Panc1 (cell line): ENCODE data around the gene PRKCZ. TPM values are rescaled to one million over a fixed set of nuclear protein-coding genes. Genes with fewer than 3 reads are reported as not detected.

ENCODE experiments used
- ATAC-seq: fragments of 200-7000 bp; cut with Tn5 transposase; 2 replicates; pipeline ENCODE4 v1.9.1; 2020; ENCODE audit warnings: mild to moderate bottlenecking, moderate library complexity
- BruUV-seq: library from RNA; stranded (reverse); fragments of 400-500 nt; replicated peaks from 2 replicates; lab custom pipeline; 2021; lab: Mats Ljungman, UMichigan
- CTCF ChIA-PET: fragments of 300-600 bp; sonication (Branson Sonifier 250); formaldehyde crosslinking; loops from one replicate; lab custom pipeline; 2022; ENCODE audit warnings: antibody characterized with exemption; lab: Charles Lee
- POLR2A ChIA-PET: fragments of 300-600 bp; sonication (Branson Sonifier 250); formaldehyde crosslinking; loops from one replicate; lab custom pipeline; 2022; ENCODE audit warnings: antibody characterized with exemption; lab: Charles Lee
- DNase-seq: peaks from one replicate; pipeline ENCODE4 v3.0.0-alpha.2; 2010; ENCODE audit warnings: low read depth, low spot score
- H3K27ac ChIP-seq: 2 replicates; pipeline ENCODE4 v1.5.1; 2011; ENCODE audit warnings: mild to moderate bottlenecking, low read length, inconsistent platforms
- H3K27me3 ChIP-seq: fragments of 200-500 bp; sonication (Bioruptor generic); 2 replicates; pipeline ENCODE4 v1.6.0; 2014; ENCODE audit warnings: low read length, inconsistent platforms; ENCODE audit not compliant: control insufficient read depth, insufficient read depth
- H3K36me3 ChIP-seq: fragments of 200-500 bp; sonication (Bioruptor generic); 2 replicates; pipeline ENCODE4 v1.5.1; 2014; ENCODE audit warnings: inconsistent platforms, mild to moderate bottlenecking, low read length, moderate library complexity; ENCODE audit not compliant: control insufficient read depth, insufficient read depth
- H3K4me1 ChIP-seq: 2 replicates; pipeline ENCODE4 v1.5.1; 2011; ENCODE audit warnings: inconsistent platforms, mild to moderate bottlenecking, low read length, moderate library complexity; ENCODE audit not compliant: control insufficient read depth, insufficient read depth
- H3K4me3 ChIP-seq, 2 experiments: 2 replicates each; pipeline ENCODE4 v1.5.1; 2011 to 2012; ENCODE audit warnings: low read depth in 2 of 2, low read length in 2 of 2, mild to moderate bottlenecking in 2 of 2, inconsistent platforms in 1 of 2, moderate library complexity in 1 of 2
- H3K9me3 ChIP-seq: fragments of 200-500 bp; sonication (Bioruptor generic); 2 replicates; pipeline ENCODE4 v1.5.1; 2014; ENCODE audit warnings: low read depth, mild to moderate bottlenecking, inconsistent platforms, low read length, moderate library complexity; ENCODE audit not compliant: control insufficient read depth, insufficient read depth
- POLR2AphosphoS5 ChIP-seq: IDR thresholded peaks from 2 replicates; pipeline ENCODE4 v1.6.1; 2012; ENCODE audit warnings: mild to moderate bottlenecking, low read depth, low read length, moderate library complexity
- SIN3A ChIP-seq: IDR thresholded peaks from 2 replicates; pipeline ENCODE4 v1.6.1; 2012; ENCODE audit warnings: low read depth, mild to moderate bottlenecking, low read length, moderate library complexity, borderline replicate concordance; ENCODE audit not compliant: insufficient read depth
- TCF7L2 ChIP-seq: IDR thresholded peaks from 2 replicates; pipeline ENCODE4 v1.6.1; 2011; ENCODE audit warnings: mild to moderate bottlenecking, low read depth, low read length, inconsistent platforms
- in situ Hi-C: cut with HindIII; loops from 2 replicates; pipeline ENCODE4 v1.10.0; 2016; ENCODE audit warnings: low sequenced_read_pairs, low pct_unique_long_range_greater_than_20kb
- intact Hi-C: fragments of 100-400 bp; cut with micrococcal nuclease; formaldehyde crosslinking; loops from one replicate; pipeline ENCODE4 v1.10.0; 2022; ENCODE audit not compliant: unreplicated experiment
- total RNA-seq: library from RNA; stranded (reverse); gene quantifications from one replicate; pipeline ENCODE4 v1.2.1, GENCODE V29; 2021; ENCODE audit not compliant: unreplicated experiment
- TF ChIP-seq, protein P1 (sequence below), 2 experiments: IDR thresholded peaks; 2 replicates each; pipeline ENCODE4 v1.6.1; 2011 to 2012; ENCODE audit warnings: low read depth in 2 of 2, control low read depth in 1 of 2, low read length in 1 of 2, mild to moderate bottlenecking in 1 of 2, moderate library complexity in 1 of 2; ENCODE audit not compliant: insufficient read depth in 1 of 2
- TF ChIP-seq, protein P2 (sequence below): fragments of 450-650 bp; IDR thresholded peaks from 2 replicates; pipeline ENCODE4 v1.5.1; 2017; ENCODE audit warnings: mild to moderate bottlenecking

The PRKCZ gene
- total RNA-seq, 1 experiment from 2014 or later: 26.7 TPM

DNA sequence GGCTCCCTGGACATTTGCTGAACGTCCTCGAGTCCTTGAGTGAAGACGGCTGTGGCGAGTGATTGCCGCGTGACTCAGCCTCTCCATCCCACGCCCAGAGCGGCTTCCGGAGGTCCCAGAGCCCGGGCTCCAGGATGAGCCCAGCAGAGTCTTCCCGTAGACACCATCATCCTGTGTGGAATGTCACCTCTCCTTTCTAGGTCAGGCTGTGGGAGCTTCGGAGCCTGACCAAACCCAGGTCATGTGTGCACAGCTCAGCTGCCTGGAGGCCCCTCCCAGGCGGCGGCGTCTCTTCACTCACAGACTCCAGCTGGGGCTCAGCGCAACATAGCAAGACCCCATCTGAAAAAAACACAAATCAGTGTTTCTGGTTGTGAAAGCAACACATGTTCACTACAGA is 38.2 kb downstream of the PRKCZ start:
- Histone ChIP-seq H3K27ac (no peak overlapping the region), H3K4me3 (no peak overlapping the region), H3K4me1 (no peaks in the 10 kb centered on the region), H3K9me3 (no peaks in the 10 kb centered on the region), H3K27me3 (no peaks in the 10 kb centered on the region), H3K36me3 (no peaks in the 10 kb centered on the region)
- in situ Hi-C loops: no loop called here
- TF ChIP-seq, protein P1, sequence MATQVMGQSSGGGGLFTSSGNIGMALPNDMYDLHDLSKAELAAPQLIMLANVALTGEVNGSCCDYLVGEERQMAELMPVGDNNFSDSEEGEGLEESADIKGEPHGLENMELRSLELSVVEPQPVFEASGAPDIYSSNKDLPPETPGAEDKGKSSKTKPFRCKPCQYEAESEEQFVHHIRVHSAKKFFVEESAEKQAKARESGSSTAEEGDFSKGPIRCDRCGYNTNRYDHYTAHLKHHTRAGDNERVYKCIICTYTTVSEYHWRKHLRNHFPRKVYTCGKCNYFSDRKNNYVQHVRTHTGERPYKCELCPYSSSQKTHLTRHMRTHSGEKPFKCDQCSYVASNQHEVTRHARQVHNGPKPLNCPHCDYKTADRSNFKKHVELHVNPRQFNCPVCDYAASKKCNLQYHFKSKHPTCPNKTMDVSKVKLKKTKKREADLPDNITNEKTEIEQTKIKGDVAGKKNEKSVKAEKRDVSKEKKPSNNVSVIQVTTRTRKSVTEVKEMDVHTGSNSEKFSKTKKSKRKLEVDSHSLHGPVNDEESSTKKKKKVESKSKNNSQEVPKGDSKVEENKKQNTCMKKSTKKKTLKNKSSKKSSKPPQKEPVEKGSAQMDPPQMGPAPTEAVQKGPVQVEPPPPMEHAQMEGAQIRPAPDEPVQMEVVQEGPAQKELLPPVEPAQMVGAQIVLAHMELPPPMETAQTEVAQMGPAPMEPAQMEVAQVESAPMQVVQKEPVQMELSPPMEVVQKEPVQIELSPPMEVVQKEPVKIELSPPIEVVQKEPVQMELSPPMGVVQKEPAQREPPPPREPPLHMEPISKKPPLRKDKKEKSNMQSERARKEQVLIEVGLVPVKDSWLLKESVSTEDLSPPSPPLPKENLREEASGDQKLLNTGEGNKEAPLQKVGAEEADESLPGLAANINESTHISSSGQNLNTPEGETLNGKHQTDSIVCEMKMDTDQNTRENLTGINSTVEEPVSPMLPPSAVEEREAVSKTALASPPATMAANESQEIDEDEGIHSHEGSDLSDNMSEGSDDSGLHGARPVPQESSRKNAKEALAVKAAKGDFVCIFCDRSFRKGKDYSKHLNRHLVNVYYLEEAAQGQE (IDR thresholded peaks at IDR 0.05; ENCODE audit: insufficient read depth in 1 of 2, low read depth in 2 of 2, low read length in 1 of 2): no peak
- TF ChIP-seq TCF7L2 (no peak), POLR2AphosphoS5 (no peak), SIN3A (no peak)
- TF ChIP-seq, protein P2, sequence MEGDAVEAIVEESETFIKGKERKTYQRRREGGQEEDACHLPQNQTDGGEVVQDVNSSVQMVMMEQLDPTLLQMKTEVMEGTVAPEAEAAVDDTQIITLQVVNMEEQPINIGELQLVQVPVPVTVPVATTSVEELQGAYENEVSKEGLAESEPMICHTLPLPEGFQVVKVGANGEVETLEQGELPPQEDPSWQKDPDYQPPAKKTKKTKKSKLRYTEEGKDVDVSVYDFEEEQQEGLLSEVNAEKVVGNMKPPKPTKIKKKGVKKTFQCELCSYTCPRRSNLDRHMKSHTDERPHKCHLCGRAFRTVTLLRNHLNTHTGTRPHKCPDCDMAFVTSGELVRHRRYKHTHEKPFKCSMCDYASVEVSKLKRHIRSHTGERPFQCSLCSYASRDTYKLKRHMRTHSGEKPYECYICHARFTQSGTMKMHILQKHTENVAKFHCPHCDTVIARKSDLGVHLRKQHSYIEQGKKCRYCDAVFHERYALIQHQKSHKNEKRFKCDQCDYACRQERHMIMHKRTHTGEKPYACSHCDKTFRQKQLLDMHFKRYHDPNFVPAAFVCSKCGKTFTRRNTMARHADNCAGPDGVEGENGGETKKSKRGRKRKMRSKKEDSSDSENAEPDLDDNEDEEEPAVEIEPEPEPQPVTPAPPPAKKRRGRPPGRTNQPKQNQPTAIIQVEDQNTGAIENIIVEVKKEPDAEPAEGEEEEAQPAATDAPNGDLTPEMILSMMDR: no peak
- no peak for ATAC-seq
- no TSS peak for BruUV-seq
- DNase-seq: no peak
- ChIA-PET POLR2A (no interaction called here), CTCF (interaction anchor here (0.6 kb wide), 1 partner anchor 31 kb away, joined by 5 read pairs; no protein-coding TSS in a partner anchor)
- intact Hi-C loops: no loop called here

DNA sequence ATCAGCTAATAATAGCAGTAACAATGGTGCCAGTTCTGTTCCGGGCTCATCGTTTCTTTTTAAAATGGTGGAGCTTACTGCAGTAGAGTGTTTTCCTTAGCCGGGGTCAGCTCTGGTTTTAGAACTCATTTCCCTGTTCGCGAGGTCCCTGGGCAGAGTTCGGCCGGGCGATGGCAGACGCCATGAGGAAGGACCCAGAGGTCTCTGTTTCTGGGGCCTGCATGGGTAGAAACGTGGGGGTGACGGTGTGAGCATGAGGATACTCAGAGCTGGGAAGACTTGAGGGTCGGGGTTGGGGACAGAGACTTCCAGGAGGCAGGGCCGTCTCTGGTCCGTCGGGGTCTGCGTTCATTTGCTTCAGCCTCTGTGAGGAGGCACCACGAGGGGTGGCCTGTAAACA is 38.8 kb downstream of the PRKCZ start:
- H3K4me1 ChIP-seq: no peaks in the 10 kb centered on the region
- TF ChIP-seq SIN3A: no peak
- TF ChIP-seq TCF7L2: no peak
- TF ChIP-seq, protein P1 (IDR thresholded peaks at IDR 0.05; ENCODE audit: insufficient read depth in 1 of 2, low read depth in 2 of 2, low read length in 1 of 2): no peak
- TF ChIP-seq, protein P2: no peak
- TF ChIP-seq POLR2AphosphoS5: no peak
- no peak overlapping the region for H3K4me3 ChIP-seq
- H3K36me3 ChIP-seq: no peaks in the 10 kb centered on the region
- H3K9me3 ChIP-seq: no peaks in the 10 kb centered on the region
- POLR2A ChIA-PET: no interaction called here
- no peaks in the 10 kb centered on the region for H3K27me3 ChIP-seq
- in situ Hi-C loops: no loop called here
- DNase-seq (no peak), ATAC-seq (no peak)
- BruUV-seq: no TSS peak
- H3K27ac ChIP-seq: no peak overlapping the region
- intact Hi-C loops: no loop called here
- CTCF ChIA-PET: interaction anchor here (0.6 kb wide), 1 partner anchor 31 kb away, joined by 5 read pairs; no protein-coding TSS in a partner anchor
